HG02970 (cell line): ENCODE data around the gene EHBP1L1.

ENCODE experiments used
- ATAC-seq: cut with Tn5 transposase; IDR thresholded peaks from one replicate; pipeline ENCODE4 v1.9.1; 2021; ENCODE audit warnings: mild to moderate bottlenecking, moderate library complexity, moderate number of reproducible peaks; ENCODE audit not compliant: unreplicated experiment, low FRiP score

EHBP1L1 gene

GRCh38 chr11:65611758-65612603, 36.1 kb downstream of the EHBP1L1 start:
- no peak for ATAC-seq

GRCh38 chr11:65612691-65613090, 36.8 kb downstream of the EHBP1L1 start:
- ATAC-seq: no peak

- ATAC-seq: no peak
Measured at GRCh38 chr11:65613091-65613928, 37.5 kb downstream of the EHBP1L1 start.

- peak; percentile 82 for ATAC-seq
Measured at GRCh38 chr11:65615229-65615949, 39.5 kb downstream of the EHBP1L1 start, which contains the start of gene PCNX3. Gene PCNX3 (plus strand): TSS chr11:65615776. CDS start chr11:65616312, 536 bp downstream.

GRCh38 chr11:65615950-65616574, 40.2 kb downstream of the EHBP1L1 start:
- ATAC-seq: no peak

GRCh38 chr11:65616575-65617001, 40.7 kb downstream of the EHBP1L1 start:
- ATAC-seq: no peak

GRCh38 chr11:65617136-65617850, 41.4 kb downstream of the EHBP1L1 start:
- no peak for ATAC-seq

GRCh38 chr11:65617990-65618751, 42.3 kb downstream of the EHBP1L1 start:
- ATAC-seq: no peak

GRCh38 chr11:65618763-65619162, 42.9 kb downstream of the EHBP1L1 start:
- ATAC-seq: no peak

GRCh38 chr11:65619281-65619928, 43.6 kb downstream of the EHBP1L1 start:
- no peak for ATAC-seq

GRCh38 chr11:65620666-65621065, 44.8 kb downstream of the EHBP1L1 start:
- ATAC-seq: no peak

GRCh38 chr11:65621460-65621859, 45.6 kb downstream of the EHBP1L1 start:
- no peak for ATAC-seq

- ATAC-seq: no peak
Measured at GRCh38 chr11:65622011-65622410, 46.2 kb downstream of the EHBP1L1 start.

GRCh38 chr11:65623177-65623576, 47.3 kb downstream of the EHBP1L1 start:
- ATAC-seq: no peak

GRCh38 chr11:65623852-65624616, 48.2 kb downstream of the EHBP1L1 start:
- no peak for ATAC-seq

GRCh38 chr11:65624931-65625627, 49.2 kb downstream of the EHBP1L1 start:
- ATAC-seq: no peak
